ENCODE results near the gene TMEM144.
"Not testable (repeated sequence)": the region's sequence is repeated elsewhere in the genome, so short reads cannot be mapped to it uniquely, and the experiment has no call there.

- not testable (repeated sequence) for TF ChIP-seq CTCF (IDR thresholded peaks at IDR 0.05; ENCODE audit: low read depth, low read length); POLR2A (IDR thresholded peaks at IDR 0.05; ENCODE audit: extremely low read depth, insufficient read length); MYC (IDR thresholded peaks at IDR 0.05; ENCODE audit: low read depth, low read length)
- TF ChIP-seq, protein P1, sequence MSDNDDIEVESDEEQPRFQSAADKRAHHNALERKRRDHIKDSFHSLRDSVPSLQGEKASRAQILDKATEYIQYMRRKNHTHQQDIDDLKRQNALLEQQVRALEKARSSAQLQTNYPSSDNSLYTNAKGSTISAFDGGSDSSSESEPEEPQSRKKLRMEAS (IDR thresholded peaks at IDR 0.05; ENCODE audit: low read depth, low read length): not testable (repeated sequence)
Measured at GRCh38 chr4:158227880-158228279, 17.6 kb downstream of the TMEM144 start.

Data from NB4 (cell line).